ENCODE data around the gene SNUPN.
"Not testable (repeated sequence)": the region's sequence is repeated elsewhere in the genome, so short reads cannot be mapped to it uniquely, and the experiment has no call there.

Gene SNUPN

DNA sequence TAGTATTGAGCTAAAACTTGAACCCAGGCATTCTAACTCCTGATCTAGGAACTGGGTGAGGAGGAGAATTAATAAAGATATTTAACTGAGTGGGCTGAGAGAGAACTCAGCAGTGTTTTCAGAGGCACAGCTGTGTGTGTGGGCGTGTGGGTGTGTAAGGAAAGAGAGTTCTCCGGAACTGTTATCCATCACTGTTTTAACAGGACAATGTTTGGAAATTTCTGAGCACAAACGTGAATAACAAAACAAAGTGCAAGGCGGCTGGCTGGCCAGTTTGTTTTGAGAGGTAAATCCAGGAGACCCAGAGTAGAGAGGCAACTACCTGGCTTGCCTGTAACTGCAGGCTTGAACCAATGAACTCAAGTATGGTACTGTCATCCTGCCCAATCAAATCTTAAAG lies 41.4 kb downstream of the SNUPN start:
- in situ Hi-C loops (cut with MboI; ENCODE audit: low sequenced_read_pairs): no loop called here

DNA sequence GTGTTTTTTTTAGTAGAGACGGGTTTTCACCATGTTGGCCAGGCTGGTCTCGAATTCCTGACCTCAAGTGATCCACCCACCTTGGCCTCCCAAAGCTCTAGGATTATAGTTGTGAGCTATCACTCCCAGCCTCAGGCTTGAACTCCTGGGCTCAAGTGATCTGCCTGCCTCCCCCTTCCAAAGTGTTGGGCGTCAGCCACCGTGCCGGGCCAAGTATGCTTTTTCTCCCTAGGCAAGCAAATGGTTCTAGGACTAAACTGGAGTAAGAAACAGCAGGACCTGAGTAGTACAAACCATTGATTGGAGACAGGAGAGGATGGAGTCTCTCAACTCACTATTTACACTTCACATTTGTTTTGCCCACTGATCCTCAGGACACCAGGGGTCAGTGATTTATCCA lies 41.8 kb downstream of the SNUPN start:
- in situ Hi-C loops (cut with MboI; ENCODE audit: low sequenced_read_pairs): no loop called here

DNA sequence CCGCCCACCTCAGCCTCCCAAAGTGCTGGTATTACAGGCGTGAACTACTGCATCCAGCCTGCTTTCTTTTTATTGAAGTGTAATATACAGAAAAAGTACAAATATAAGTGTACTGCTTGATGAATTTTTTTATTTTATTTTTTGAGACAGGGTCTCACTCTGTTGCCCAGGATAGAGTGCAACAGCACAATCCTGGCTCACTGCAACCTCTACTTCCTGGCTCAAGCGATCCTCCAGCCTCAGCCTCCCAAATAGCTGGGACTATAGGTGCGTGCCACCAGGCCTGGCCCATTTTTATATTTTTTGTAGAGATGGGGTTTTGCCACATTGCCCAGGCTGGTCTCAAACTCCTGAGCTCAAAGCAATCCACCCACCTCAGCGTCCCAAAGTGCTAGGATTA lies 42.6 kb downstream of the SNUPN start:
- in situ Hi-C loops (cut with MboI; ENCODE audit: low sequenced_read_pairs): not testable (repeated sequence)

DNA sequence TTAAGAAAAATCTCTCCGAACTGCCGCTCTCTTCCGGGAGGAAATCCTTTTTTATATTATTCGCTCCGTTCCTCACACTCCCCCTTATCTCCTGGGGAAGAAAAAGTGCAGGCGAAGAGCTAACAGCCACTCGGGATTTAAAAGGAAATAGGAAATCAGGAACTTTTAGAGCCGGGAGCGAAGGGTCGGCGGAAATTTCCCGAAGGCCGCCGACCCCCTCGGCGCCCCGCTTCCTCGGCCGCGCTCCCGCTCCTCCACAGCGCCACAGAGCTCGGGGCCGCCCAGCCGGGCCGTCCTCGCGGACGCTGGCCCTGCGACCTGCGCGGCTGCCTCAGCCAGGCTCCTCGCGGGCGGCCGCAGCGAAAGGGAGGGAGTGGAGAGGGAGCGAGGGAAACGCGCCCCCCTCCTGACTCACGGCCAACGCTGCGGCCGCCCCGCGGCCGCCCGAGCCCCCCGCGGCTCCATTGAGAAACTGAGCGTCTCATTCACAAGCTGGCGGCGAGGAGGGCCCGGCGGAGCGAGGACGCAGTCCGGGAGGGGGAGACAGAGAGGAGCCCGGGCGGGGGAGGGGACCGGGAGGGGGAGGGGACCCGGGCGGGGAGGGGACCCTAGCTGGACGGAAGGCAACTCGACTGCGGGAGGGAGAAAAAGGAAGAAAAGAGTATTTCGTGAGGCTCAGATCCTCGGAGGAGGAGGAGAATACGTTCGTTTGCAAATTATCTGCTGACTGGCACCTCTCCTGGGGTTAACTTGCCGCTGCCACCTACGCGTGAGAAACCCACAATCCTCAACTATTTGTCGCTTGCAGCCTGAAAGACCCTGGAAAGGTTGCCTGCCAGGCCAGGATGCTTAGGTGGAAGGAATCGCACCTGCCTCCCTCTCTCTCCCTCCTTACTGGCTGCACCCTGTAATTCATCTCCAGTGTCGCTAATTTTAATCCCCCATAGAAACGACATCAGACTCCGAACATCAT lies 46.3 kb downstream of the SNUPN start, which contains the start of gene PTPN9:
Gene PTPN9 (minus strand): TSS at position 368 of the 973 bp plus-strand sequence. CDS start 539 bp downstream, outside the sequence.
- in situ Hi-C loops (cut with MboI; ENCODE audit: low sequenced_read_pairs): no loop called here

DNA sequence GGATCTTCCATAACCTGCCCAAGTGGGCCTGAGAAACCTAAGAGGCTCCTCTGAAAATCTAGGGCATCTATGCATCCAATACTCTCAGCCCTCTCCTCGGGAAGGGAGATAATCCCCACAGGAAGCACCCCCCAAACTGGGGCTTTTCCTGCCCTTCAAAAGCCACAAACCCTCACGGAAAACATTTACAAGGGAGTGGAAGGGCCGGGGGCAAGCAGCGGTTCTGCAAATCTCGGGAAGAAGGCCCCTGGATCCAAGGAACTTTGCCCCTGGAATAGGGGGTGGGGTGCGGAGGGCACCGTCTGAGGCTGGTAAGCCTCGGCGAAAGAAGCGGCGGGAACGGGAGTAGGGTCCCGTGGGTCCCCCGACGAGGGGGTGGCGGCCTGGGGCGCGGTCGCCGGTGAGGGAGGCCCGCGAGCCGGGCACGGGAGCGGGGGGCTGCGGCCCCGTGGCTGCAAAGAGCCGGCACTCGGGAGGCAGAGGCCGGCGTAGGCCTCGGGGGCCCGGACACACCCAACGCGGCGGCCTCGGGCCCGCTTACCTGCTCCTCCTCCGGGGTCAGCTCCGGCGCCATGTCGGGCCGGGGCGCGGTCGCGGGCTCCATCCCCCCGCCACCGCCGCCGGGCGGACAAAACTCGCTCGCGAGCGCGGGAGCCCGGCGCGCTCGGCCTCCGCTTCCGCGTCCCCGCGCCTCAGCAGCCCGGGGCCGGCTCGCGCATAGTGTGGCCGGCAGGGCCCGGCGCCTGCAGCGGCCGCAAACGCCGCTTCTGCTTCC lies 47.2 kb downstream of the SNUPN start:
- in situ Hi-C loops (cut with MboI; ENCODE audit: low sequenced_read_pairs): no loop called here

DNA sequence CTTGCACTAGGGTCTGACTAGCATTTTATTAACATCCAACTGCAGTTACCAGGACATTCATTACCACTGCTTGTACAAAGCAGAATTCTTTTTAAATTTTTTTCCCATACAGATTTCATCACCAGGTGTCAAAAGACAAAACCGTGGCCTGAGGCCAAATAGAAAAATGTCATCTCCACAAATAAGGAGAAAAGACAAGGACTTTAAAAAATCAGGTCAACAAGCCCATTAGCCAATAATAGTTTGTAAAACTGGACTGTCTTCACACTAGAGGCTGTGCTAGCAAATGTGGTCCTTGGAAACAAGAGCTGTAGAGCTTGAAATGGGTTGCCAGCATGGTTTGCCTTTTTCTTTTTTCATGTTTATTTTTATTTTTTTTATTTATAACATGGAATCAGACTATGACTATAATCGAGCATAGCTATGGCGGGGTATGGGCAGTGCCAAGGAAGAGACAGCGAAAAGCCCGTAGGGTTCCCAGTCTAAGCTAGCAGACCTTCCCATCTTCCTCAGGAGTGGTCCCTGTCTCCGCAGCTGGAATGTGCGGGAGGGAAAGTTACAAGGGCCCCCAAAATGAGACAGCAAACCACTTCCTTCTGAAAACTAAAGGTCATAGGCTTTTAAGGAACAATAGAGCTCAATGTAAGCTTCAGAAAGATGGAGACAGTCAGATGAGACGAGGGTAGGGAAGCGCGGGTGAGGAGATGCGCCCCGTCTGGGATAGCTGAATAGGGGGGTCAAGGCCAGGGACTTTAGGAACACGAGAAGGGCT lies 47.9 kb downstream of the SNUPN start:
- in situ Hi-C loops (cut with MboI; ENCODE audit: low sequenced_read_pairs): no loop called here

DNA sequence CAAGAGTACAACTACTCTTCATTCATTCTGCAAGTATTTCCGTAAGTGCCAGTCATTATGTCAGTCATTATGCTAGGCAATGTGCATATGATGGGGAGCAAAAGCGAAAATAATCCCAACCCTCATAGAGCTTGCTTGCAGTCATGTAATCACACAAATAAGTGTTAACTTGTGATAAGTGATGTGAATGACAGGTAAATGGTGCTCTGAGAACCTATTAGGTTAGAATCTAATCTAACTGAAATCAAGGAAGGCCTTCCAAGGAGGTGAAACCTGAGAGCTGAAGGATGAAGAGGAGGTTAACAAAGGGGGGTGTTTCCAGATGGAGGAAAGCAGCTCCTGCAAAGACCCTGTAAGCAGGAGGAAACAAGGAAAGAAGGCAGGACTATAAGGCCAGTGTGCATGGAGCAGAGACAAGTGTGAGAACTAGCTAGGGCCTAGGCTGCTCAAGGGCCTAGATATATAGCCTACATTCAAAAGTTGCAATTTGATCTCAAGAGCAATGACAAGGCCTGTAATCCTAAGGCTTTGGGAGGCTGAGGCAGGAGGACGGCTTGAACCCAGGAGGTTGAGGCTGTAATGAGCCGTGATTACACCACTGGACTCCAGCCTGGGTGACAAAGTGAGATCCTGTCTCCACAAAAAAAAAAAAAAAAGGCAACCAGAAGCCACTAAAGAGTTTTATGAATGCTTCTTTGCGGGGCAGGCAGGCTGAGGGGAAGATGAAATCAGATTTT lies 51.7 kb downstream of the SNUPN start:
- in situ Hi-C loops (cut with MboI; ENCODE audit: low sequenced_read_pairs): no loop called here

DNA sequence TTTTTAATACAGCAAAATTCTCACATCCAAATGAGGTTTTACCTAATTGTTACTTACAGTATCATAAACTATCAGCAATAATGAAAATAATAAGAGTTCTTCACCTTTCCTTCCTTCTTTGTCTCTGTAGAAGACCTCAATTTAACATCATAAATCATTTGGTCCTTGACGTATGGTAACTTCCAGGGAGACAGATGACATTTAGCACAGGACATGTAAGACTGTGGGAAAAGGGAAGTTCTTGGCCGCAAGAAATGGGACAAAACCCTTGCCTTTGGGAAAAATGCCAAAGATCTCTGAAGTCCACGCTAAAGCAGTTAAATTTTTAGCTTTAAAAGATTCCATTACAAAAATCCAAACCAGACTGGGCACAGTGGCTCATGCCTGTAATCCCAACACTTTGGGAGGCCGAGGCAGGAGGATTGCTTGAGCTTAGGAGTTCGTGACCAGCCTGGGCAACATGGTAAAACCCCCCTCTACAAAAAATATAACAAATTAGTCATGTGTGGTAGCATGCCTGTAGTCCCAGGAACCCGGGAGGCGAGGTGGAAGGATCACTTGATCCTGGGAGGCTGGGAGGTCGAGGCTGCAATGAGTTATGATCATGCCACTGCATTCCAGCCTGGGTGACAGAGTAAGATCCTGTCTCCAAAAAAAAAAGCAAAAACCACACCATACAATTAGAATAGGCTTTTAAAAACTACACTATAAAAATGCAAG lies 55.2 kb downstream of the SNUPN start:
- in situ Hi-C loops (cut with MboI; ENCODE audit: low sequenced_read_pairs): no loop called here

DNA sequence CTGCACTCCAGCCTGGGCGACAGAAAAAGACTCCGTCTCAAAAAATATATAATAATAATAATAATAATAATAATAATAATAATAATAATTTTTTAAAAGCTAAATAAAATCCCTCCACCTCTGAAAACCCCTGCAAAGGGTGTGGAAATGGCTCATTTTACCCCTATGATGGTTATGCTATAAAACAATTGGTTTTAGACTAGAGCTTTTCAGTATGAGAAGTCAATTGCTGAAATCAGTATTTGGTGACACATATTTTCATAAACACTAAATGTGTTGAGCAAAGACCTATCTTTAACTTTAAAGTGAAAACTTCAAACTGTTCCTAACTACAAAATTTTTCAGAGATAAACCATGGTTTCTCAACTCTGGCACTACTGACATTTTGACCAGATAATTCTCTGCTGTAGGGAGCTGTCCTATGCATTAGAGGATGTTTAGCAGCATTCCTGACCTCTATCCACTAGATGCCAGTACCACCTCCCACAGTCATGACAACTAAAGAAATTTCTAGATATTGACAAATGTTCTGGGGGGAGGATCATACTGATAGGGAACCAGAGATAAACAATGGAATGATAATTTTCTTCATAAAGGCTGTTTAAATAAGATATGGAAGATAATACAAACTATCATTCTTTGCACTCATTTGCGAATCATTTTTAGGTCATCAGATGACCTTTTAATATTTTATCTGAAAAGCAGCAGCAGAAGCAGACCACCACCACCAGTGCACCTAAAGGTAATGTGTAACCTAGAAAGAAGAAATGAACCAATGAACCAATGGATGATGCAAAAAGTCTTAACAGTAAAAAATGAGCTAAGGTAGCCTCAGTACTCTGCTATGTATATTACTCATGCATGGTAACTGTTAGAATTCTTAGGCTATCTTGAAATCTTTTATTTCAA lies 60.2 kb downstream of the SNUPN start:
- in situ Hi-C loops (cut with MboI; ENCODE audit: low sequenced_read_pairs): no loop called here

DNA sequence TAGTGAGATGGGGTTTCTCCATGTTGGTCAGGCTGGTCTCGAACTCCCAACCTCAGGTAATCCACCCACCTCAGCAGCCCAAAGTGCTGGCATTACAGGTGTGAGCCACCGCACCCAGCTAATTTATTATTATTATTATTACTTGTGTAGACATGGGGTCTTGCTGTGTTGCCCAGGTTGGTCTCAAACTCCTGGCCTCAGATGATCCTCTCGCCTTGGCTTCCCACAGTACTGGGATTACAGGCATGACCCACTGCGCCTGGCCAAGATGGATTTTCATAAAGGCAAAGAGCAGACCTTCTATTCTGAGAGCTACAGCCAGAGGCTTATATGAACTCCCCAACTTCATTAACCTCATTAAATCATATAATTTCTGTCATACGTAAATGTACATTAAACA lies 63.6 kb downstream of the SNUPN start:
- in situ Hi-C loops (cut with MboI; ENCODE audit: low sequenced_read_pairs): no loop called here

DNA sequence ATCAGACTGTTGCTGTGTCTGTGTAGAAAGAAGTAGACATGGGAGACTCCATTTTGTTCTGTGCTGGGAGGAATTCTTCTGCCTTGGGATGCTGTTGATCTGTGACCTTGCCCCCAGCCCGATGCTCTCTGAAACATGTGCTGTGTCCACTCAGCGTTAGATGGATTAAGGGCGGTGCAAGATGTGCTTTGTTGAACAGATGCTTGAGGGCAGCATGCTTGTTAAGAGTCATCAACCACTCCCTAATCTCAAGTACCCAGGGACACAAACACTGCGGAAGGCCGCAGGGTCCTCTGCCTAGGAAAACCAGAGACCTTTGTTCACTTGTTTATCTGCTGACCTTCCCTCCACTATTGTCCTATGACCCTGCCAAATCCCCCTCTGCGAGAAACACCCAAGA lies 66.2 kb downstream of the SNUPN start:
- in situ Hi-C loops (cut with MboI; ENCODE audit: low sequenced_read_pairs): not testable (repeated sequence)

DNA sequence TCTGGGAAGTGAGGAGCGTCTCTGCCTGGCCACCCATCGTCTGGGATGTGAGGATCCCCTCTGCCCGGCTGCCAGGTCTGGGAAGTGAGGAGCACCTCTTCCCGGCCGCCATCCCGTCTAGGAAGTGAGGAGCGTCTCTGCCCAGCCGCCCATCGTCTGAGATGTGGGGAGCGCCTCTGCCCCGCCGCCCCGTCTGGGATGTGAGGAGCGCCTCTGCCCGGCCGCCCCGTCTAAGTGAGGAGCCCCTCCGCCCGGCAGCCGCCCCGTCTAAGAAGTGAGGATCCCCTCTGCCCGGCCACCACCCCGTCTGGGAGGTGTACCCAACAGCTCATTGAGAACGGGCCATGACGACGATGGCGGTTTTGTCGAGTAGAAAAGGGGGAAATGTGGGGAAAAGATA lies 66.6 kb downstream of the SNUPN start:
- in situ Hi-C loops (cut with MboI; ENCODE audit: low sequenced_read_pairs): not testable (repeated sequence)

DNA sequence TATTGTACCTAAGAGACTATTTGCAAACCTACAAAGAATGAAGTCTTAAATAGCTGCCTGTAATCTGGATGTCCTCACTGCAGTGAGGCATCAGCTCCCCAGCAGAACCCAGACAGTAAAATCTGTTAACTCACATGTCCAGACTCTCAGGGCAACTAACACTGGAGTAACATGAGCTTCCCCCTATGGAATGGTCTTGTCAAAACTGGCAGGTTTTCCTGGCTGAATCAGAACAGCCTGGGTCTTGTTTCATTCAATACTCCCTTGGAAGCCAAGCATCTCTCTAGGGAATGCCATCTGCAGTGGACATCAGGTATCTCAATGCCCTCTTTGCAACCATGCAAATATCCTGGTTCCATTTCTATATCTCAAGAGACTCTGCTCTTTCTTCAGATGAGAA lies 70.8 kb downstream of the SNUPN start:
- in situ Hi-C loops (cut with MboI; ENCODE audit: low sequenced_read_pairs): no loop called here

DNA sequence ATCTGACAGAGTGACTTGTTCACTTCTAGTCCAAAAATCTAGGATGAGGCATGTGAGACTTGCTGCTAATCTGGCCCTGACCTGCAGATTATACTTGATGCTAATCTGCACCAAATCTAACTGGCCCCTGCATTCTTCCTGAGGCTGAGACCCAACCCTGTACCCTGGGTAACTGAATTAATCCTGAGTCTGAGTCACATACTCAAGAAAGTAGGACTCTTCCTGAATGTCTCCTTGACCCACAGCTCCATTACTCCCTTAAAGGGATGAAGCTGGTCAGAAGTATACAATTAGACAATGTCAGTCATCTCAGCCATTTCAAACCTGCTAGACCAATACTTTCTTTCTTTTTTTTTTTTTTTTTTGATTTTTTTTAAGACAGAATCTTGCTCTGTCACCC lies 71.9 kb downstream of the SNUPN start:
- in situ Hi-C loops (cut with MboI; ENCODE audit: low sequenced_read_pairs): no loop called here

DNA sequence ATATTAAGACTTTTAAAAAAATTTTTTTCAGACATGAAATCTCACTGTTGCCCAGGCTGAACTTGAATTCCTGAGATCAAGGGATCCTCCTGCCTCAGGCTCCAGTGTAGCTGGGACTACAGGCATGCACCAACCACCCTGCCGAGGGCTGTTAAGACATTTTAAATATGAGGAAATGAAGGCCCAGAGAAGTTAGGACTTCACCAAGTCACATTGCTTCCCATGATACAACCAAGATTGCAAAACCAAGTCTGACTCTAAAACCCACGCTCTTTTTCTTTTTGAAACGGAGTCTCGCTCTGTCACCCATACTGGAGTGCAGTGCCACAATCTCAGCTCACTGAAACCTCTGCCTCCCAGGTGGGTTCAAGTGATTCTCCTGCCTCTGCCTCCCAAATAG lies 74.4 kb downstream of the SNUPN start:
- in situ Hi-C loops (cut with MboI; ENCODE audit: low sequenced_read_pairs): no loop called here

Measured in HL-60/S4 treated with retinoic acid at 250 ng/mL for 4 days and 3 days (cell line).